Lung microvascular endothelial cell (primary cell): ENCODE results near the gene ZNF215. TPM values are rescaled to one million over a fixed set of nuclear protein-coding genes. Genes with fewer than 3 reads are reported as not detected.
A peak's percentile ranks its signal among the peaks of the same experiment; 100 is the strongest.
"Not testable (repeated sequence)": the region's sequence is repeated elsewhere in the genome, so short reads cannot be mapped to it uniquely, and the experiment has no call there.

Experiments
- DNase-seq, 2 donors: peaks; one replicate each; pipeline versions ENCODE4 v3.0.0 to v3.0.0-alpha.2; 2010; ENCODE audit warnings: low read depth in 2 of 2
- total RNA-seq: library from RNA; depleted of rRNA; stranded (reverse); fragments of >200 nt; gene quantifications from 2 replicates; pipeline ENCODE4 v1.2.1, GENCODE V29; 2014

Gene ZNF215
- total RNA-seq = 0.79 and 2.0 TPM in 2 replicates

- DNase-seq = peak; percentile 75 to 79
Observed at GRCh38 chr11:6926208-6927029, at the start of gene ZNF215. Gene ZNF215, plus strand, starts transcription at chr11:6926426. Its CDS starts 5,847 bp downstream, at chr11:6932273.

- no peak for DNase-seq
Observed at GRCh38 chr11:6876914-6877313, 49.3 kb upstream of the ZNF215 start.

- no peak for DNase-seq
Observed at GRCh38 chr11:6882751-6883150, 43.5 kb upstream of the ZNF215 start.

GRCh38 chr11:6887711-6888110 is 38.5 kb upstream of the ZNF215 start:
- DNase-seq = not testable (repeated sequence)

DNA sequence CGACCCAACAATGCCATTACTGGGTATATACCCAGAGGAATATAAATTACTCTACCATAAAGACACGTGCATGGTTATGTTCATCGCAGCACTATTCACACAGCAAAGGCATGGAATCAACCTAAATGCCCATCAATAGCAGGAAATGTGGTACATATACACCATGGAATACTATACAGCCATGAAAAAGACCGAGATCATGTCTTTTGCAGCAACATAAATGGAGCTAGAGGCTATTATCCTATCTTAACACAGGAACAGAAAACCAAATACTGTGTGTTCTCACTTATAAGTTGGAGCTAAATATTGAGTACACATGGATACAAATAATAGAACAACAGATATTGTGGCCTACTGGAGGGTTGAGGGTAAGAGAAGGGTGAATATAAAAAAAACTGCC is 37.4 kb upstream of the ZNF215 start:
- no peak for DNase-seq

GRCh38 chr11:6889835-6890234 is 36.4 kb upstream of the ZNF215 start:
- no peak for DNase-seq

- DNase-seq = no peak
Observed at GRCh38 chr11:6892400-6892799, 33.8 kb upstream of the ZNF215 start, which contains the start of gene OR2D2. Gene OR2D2, minus strand, starts transcription at chr11:6892500. Its CDS starts 0 bp downstream, at chr11:6892500.

DNA sequence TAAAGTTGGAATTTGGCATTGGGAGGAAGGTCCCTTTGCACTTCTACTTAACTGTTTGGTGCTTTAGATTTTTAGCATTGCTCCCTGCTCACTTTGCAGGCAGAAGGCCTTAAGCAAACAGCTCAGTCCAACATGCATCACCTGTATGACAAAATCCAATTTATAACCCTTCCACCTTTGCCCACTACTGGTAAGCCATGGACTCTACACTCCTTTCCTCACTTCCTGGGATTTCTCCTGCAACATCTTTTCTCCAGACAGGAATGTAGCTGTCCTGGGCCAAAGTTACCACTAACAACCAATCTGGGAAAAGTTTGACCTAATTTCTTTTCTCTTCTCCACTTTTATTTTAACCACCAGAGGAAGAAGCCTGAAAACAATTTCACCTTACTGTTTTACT is 32.1 kb upstream of the ZNF215 start:
- no peak for DNase-seq

DNA sequence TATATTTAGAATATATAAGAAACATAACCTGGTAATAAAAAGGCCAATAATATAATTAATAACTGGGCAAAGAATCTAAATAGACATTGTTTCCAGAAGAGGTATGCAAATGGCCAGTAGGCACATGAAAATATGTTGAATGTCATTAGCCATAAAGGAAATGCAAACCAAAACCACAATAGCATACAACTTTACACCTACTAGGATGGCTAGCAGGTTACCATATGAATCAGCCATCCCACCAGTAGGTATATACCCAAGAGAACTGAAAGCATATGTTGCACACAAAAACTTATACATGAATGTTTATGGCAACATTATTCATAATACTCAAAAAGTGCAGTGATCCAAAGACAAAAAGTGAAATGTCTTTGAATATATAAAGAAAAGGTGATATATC is 31.2 kb upstream of the ZNF215 start:
- DNase-seq = no peak

- DNase-seq = no peak
Observed at GRCh38 chr11:6898911-6899310, 27.3 kb upstream of the ZNF215 start.

- no peak for DNase-seq
Observed at GRCh38 chr11:6900327-6900999, 25.8 kb upstream of the ZNF215 start.

DNA sequence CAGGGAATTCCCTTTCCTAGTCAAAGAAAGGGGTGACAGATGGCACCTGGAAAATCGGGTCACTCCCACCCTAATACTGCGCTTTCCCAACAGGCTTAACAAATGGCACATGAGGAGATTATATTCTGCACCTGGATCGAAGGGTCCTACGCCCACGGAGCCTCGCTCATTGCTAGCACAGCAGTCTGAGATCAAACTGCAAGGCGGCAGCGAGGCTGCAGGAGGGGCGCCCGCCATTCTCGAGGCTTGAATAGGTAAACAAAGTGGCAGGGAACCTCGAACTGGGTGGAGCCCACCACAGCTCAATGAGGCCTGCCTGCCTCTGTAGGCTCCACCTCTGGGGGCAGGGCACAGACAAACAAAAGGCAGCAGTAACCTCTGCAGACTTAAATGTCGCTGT is 21.4 kb upstream of the ZNF215 start:
- DNase-seq = not testable (repeated sequence)

DNA sequence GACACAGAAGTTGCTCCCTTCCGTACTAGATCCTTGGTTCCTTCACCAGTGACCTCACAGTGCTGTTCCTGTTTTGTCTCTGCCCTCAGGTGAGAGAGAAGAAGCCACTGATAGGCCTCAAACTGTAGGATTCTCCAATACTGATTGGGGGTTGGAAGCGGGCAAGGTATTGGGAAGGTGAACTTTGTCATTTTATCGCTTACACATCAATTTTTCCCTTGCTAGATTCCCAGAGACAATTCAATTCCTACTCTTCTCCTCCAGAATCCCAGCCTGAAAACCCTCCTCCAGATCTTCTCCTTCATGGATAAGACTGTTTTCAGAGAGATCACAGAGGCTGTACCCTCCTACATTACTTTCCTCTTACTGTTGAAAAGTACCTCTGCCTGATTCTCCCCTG is 14.8 kb upstream of the ZNF215 start:
- DNase-seq = no peak

GRCh38 chr11:6911948-6912347 is 14.3 kb upstream of the ZNF215 start:
- peak; percentile 67 to 83 for DNase-seq

DNA sequence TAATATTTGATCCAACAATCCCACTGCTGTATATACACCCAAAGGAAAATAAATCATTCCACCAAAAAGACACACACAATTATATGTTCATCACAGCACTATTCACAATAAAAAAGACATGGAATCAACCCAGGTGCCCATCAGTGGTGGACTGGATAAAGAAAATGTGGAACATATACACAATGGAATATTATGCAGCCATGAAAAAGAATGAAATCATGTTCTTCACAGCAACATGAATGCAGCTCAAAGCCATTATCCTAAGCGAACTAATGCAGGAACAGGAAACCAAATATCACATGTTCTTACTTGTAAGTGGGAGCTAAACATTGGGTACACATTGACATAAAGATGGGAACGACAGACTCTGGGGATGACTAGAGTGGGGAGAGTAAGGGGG is 6.5 kb upstream of the ZNF215 start:
- DNase-seq = no peak

DNA sequence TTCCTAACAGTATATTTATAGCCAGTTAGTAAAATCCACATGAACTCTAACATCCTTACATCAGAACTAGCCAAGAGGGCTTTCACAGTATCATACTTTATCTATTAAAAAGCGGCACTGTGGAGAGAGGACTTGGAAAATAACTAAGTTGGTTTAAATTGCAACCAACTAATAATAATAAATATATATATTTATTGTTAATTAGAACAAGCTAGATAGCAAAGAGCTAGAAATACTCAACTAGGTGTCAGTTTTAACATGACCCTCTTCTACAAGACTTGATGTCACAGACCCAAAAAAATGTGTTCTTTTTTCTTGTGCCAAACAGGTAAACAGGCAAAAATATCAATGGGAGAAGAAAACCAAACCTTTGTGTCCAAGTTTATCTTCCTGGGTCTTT is 5.5 kb upstream of the ZNF215 start, which contains the start of gene OR2D3:
TSS of gene OR2D3 (plus strand) at position 301 of the 400 bp plus-strand sequence. CDS start at position 301, 0 bp downstream.
- DNase-seq = no peak

DNA sequence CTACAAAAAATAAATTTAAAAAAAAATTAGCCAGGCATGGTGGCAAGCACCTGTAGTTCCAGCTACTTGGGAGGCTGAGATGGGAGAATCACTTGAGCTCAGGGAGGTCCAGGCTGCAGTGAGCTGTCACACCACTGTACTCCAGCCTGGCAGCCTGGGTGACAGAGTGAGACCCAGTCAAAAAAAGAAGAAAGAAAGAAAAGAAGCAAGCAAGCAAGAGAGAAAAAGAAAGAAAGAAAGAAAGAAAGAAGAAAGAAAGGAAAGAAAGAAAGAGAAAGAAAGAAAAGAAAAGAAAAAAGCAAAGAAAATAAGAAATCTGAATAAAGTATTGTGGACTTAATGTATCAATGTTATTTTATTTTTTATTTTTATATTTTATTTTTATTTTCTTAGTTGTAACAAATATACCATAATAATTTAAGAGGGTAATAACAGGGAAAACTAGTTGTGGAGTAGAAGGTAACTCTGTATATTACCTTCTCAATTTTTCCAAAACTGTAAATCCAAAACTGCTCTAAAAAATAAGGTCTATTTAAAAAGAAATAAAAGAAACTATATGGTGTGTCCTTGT is 1.1 kb upstream of the ZNF215 start:
- no peak for DNase-seq

GRCh38 chr11:6925636-6926207 is 504 bp upstream of the ZNF215 start:
- DNase-seq = peak; percentile 6 to 36

DNA sequence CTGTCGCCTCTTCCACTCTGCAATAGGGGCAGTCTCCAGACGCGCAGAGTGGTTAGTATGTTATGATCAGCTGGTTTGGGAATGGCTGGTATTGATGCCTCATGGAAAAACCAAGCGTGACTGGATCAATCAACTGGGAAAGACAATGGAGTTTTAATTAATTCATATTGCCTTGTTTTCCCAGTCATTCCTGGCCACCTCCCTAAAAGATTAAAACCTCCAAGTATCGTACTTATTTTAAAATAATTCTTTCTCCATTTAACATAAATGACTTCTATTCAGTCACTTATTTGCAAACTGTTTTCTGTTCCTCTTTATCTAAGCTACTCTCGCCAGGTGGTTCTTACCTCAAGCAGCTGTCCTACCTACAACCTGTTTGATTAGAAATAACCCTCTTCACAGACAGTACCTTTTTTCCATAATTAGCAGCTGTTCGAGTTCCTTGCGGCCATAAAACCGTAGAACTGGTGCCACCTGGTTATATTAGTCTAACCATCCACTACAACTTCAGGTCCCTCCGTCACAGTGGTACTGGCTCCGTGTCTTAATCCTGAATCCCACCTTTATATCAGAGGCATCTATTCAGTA is 898 bp downstream of the ZNF215 start:
- DNase-seq = no peak

GRCh38 chr11:6928916-6929315 is 2.7 kb downstream of the ZNF215 start:
- no peak for DNase-seq

DNA sequence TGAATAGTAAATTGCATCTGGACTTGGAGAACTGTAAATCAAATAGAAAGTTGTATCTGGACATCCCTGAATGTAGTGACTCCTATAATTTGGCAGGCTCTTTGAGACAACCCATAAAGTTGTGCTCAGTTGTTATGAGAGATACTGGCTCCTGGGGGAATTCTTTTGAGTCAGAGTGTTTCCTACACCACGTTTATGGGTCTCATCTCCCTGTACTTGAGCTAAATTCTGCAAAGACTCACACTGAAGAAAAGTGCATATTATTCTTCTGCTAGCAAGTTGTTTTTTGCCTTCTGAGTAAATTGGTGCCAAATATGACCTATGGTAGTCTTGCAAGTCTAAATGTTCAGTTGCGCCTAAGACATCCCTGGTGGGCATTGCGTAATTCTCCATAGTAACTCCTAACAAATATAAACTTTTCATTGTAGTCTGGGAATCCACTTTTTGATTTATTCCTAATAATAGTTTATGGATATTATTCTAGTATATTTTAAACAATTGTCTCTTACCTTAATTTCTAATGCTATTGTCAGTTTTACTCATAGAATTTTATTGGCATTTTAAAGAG is 5.0 kb downstream of the ZNF215 start:
- no peak for DNase-seq
